ENCODE measurements around the gene PITRM1.
"Not testable (repeated sequence)": the region's sequence is repeated elsewhere in the genome, so short reads cannot be mapped to it uniquely, and the experiment has no call there.

- TF ChIP-seq CTCF (IDR thresholded peaks at IDR 0.05; ENCODE audit: insufficient read depth, low read length, poor library complexity, severe bottlenecking); EZH2phosphoT487 (conservative IDR thresholded peaks at IDR 0.05; ENCODE audit: low read length): not testable (repeated sequence)
These were observed 66.3 kb downstream of the PITRM1 start for GRCh38 chr10:3106328-3106727.

Measured in SU-DHL-6 (cell line).